GM18517 (cell line): ENCODE measurements around the gene GABPB1.
A peak's percentile ranks its signal among the peaks of the same experiment; 100 is the strongest.

ENCODE experiments used
- ATAC-seq: cut with Tn5 transposase; IDR thresholded peaks from one replicate; pipeline ENCODE4 v1.9.1; 2021; ENCODE audit warnings: mild to moderate bottlenecking, moderate library complexity; ENCODE audit not compliant: unreplicated experiment

Gene GABPB1

DNA sequence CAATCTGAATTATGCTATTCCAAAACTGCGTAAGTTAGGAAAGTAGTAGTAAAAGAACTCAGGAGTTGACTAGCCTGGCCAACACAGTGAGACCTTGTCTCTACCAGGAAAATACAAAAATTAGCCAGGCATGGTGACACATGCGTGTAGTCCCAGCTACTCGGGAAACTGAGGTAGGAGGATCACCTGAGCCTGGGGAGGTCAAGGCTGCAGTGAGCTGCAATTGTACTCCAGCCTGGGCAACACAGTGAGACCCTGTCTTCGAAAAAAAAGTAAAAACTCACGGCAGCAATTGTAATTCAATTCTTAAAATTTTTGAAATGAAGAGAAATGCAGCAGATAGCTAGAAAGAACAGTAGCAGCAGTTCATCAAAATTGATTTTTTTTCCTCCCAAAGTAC lies 9.7 kb downstream of the GABPB1 start:
- ATAC-seq = no peak

DNA sequence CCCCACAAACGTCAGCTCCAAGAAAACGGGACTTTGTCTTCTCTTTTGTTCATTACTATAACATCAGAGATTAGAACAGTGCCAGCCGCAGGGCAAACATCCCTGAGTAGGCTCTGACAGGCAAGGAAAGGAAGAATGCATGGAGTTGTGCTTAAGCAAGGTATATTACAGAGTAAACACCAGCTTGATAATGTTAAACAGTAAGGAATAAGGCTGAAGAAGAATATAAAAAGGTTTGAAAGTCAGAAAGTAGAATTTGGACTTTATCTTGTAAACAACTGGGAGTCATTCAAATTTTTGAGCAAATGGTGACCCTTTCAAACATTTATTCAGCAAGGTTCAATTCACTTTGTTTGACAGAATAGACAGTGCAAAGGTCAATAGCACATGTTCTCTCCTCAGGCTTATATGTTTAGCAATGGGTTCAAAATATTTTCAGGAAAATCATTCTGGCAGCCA lies 11.0 kb downstream of the GABPB1 start:
- no peak for ATAC-seq

DNA sequence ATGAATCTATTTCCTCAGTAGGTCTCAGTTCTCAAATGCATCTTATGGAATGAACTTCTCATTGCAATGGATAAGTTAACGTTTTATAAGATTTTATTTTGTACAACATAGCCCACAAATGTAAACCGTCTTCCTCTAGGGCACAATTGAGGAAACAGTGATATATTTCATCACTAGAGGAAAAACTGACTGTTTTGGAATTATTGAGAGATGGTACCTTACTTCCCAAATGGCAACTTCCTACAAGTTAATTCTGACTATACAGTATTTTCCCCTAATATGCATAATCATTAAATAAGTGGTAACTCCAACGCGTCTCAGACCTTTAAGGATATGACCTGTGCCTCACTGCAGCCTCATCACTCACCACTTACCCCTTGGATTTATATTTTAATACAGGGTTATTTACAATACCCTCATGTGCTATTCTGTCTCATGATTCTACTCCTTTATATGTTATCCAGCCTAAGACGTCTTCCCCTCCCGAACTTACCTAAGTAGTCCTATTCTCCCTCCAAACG lies 13.3 kb downstream of the GABPB1 start:
- ATAC-seq = no peak

DNA sequence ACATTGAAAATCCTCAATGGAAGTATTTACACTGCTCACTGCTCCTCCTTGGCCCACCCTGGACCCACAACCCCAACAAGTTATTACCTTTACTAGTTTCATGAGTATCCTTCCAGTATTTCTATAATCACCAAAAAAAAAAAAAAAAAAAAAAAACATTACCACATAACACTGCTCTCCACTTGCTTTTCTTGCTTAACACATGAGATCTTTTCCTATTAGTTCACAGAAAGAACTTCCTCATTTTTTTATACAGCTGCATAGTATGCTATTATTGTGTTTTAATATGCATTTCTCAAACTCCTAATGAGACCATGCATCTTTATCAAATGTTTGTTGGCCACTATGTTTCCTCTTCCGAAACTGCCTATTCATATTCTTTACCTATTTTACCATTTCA lies 14.6 kb downstream of the GABPB1 start:
- no peak for ATAC-seq

DNA sequence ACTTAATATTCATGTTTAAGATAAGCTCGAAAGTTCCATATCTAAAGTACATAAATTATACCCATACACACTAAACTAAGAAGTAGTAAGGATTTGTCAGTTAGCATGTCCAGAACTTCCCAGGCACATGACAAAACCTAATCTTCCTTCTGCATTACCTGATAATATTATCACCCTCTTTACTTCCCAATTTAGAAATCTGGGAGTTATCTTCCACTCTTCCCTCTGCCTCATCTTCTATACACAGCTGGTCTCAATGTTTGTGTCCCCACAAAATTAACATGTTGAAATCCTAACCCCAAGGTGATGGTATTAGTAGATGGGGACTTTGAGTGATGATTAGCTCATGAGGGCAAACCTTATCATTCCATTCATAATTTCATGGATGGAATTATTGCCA lies 15.3 kb downstream of the GABPB1 start:
- ATAC-seq = no peak

DNA sequence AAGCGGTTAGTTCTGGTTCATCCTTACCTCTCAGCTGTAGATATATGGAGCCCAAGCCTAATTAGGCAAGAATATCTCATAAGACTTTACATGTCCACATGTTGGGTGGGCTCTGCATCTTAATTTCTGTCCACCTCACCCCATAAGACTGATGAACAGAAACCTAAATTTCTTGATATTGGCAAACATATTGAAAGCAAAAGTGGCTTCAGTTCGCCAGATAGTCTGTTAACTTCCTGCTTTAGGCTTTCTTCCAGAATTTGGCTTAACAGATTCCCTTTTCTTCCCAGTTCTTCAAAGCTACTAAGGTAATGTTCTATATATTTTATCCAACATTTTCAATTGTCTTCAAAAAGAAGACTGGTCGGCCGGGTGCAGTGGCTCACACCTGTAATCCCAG lies 19.7 kb downstream of the GABPB1 start:
- no peak for ATAC-seq

DNA sequence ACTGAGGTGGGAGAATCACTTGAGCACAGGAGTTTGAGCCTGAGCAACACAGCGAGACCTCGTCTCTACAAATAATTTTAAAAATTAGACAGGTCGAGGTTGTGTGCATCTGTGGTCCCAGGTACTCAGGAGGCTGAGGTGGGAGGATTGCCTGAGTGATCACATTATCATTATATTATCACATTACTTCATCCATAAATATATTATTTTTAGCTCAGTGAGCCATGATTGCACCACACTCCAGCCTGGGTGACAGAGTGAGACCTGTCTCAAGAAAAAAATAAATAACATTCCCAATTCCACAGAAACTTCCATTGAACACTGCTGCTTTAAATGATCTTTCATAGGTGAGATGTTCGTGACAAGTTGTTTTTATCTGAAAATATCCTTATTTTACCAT lies 21.8 kb downstream of the GABPB1 start:
- ATAC-seq = no peak

DNA sequence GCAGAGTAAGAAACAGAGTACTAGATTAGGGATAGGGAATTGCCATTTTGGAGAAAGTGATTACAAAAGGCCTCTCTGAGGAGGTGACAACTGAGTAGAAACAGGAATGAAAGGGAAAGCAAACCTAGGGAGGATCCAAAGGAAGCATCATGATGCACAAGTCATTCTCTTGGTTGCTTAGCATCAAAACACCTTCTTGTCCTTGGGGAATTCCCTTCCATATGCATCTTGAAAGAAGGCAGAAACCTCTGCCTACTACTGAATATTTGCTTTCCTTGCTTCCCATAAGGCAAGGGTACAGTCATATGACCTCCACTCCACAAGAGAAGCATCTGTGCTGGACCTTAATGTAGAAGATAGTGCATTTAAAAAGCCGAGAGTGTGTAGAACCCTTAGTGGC lies 24.1 kb downstream of the GABPB1 start:
- ATAC-seq = no peak

DNA sequence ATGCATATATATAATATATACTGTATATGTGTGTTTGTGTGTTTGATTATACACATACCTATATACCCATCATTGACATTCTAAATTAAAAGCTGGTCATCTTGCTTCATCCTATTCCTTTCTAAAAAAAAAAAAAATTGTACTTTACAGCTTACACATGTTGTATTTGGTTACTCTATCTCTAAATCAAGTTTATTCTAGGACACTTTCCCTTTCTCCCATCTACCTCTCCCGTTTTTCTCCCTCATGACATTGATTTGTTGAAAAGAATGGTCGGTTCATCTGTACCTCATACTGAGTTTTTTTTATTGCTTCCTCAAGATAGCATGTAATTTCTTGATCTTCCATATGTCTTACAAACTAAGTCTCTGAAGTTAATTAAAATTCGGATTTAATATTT lies 26.9 kb downstream of the GABPB1 start:
- ATAC-seq = no peak

DNA sequence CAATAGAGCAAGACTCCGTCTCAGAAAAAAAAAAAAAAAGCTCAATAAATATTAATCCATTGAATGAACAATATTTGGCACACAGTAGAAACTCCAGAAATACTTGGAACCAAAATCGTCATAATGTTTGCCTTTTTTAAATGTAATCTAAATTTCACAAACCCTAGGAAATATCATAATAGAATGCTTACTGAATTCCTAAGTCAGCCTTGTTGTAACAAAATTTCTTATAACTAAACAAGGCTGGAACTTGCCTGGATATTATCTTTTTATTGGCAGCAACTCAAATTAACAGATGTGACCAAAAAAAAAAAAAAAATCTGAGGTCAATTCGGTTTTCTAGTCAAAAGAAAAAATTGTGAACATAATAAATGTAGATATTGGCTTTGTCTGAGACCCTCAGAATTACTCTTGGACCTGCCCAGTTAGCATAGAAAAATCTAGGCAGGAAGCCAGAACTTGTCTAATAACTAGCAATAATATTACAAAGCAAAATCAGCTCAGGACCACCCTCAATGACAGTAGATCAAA lies 33.3 kb downstream of the GABPB1 start:
- ATAC-seq = no peak

DNA sequence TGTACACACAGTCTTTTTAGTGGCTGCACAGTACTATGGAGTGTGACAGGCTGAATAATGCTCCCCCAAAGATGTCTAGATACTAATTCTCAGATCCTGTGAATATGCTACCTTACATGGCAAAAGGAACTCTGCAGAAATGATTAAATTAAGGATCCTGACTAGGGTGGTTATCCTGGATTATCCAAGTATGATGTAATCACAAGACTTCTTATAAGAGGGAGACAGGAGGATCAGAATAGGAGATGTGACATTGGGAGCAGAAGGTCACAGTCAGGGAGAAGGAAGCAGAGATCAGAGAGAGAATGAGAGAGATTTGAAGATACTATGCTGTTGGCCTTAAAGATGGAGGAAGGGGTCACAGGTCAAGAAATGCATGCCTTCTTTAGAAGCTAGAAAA lies 34.5 kb downstream of the GABPB1 start:
- no peak for ATAC-seq

DNA sequence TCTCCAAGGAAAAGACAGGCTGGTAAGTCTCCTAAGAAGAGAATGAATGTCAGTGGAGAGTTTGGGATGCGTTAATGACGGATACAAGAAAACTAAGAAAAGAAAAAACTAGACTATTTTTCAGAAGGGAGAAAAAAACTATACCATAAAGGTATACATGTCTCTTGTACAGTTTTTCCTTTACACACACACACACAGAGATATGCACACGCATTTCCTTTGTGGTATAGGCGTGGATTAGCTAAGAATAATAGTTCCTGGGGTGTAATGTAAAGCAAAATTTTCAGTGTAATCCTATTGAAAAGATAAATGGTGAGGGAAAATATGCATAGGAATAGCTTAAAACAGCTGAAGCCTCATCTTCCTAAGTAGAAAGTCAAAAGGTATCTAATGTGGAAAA lies 36.3 kb downstream of the GABPB1 start:
- no peak for ATAC-seq

DNA sequence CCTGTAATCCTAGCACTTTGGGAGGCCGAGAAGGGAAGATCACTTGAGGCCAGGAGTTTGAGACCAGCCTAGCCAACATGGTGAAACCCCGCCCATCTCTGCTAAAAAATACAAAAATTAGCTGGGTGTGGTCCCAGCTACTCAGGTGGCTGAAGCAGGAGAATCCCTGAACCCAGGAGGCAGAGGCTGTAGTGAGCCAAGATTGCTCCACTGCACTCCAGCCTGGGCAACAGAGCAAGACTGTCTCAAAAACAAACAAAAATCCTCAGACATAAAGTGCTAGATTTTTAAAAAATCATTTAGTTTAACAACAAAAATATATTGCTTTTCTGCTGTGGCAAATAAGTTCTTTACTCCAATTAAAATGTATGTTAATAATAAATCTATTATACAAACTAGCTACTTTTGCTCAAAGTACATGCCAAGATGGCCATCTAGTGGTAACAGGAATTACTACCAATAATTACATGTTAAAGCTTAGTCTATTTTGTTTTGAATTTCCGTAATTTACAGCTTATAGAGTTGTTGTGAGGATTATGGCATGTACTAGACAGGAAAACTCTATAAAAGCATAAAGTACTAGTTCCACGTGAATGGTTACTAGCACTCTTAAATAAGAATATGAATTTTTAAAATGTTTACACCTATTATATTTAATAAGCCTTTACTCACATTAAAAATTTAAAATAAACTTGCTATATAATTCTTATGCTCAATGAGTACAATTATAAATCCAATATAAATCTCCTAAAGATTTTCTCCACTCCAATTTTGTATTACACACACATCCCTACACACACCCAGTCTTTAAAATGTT lies 39.0 kb downstream of the GABPB1 start:
- ATAC-seq = no peak

DNA sequence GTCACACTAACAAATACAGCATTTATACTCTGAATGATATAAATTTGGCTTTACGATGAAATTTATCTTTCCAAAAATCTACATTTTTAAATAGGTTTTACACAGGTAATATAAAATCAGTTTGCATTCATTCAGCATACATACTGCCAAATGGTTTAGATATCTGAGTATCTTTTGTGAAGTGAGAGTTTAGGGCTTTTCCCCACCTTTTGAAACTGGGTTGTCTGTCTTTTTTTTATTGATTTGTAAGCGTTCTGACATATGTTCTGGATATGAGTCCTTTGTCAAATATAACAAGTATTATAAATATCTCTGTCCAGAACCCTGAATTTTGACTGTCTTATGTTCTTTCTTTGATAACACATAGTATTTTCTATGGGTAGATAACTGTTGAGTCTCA lies 42.4 kb downstream of the GABPB1 start:
- ATAC-seq = no peak

DNA sequence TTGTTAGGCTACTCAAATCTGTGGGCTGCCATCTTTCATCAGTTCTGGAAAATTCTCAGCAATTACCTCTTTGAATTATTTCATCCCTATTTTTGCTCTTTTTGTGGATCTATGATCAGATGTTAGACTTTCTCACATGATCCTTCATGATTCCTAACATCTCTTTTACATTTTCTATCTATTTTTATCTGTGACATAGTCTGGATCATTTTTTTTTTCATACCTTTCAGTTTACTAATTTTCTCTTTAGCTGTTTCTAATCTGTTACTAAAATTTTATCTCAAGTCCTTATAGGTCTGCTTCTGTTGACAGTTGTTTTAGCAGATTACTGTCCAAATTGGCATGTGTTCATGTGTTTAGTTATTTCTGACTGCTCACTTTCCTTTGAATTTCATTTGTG lies 47.2 kb downstream of the GABPB1 start:
- no peak for ATAC-seq

DNA sequence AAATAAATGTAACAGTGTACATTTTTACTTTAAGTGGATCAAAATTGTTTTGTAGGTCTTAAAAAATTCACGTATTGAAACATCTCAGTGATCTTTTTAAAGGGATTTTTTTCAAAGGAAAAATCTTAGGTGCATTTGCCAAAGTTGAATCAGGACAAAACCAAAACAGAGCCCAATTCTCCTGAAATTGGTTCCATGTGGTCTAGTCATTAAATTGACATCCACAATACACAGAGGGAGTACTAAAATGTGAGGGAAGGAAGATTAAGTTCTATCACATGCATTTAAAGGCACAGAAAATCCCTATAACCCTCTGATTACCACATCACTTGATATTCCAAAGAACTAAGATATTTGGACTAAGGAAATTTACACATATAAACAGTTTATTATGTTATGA lies 50.2 kb downstream of the GABPB1 start:
- ATAC-seq = no peak

DNA sequence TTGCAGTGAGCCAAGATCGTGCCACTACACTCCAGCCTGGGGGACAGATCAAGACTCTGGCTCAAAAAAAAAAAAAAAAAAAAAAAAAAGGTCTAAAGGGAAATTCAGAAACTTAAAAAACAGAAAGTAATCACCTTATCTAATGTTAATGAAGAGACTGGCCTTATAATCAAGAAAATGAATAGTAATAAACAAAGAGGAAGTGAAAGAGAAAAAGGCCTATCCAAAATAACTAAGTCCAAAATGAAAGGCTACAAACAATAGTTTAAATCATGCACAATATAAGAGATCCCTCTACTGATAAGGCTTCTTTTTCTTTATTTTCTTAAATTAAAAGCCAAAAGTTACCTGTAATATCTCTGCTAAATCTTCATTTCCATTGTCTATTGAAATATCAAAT lies 52.4 kb downstream of the GABPB1 start:
- peak; percentile 64 for ATAC-seq

DNA sequence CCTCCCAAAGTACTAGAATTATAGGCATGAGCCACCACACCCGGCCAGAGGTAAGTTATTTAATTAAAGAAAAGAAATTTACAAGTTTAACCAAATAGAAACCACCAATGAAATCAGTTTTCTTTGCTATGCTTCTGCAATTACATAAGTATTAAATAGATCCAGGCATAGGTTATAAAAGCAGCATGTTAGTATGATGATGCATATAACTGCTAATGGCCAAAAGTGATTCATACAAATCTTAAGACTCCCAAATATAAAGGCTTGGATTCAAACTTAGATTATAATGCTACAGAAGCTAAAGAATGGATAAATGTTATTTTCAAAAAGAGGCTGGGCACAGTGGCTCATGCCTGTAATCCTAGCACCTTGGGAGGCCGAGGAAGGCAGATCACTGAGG lies 56.7 kb downstream of the GABPB1 start:
- ATAC-seq = no peak

DNA sequence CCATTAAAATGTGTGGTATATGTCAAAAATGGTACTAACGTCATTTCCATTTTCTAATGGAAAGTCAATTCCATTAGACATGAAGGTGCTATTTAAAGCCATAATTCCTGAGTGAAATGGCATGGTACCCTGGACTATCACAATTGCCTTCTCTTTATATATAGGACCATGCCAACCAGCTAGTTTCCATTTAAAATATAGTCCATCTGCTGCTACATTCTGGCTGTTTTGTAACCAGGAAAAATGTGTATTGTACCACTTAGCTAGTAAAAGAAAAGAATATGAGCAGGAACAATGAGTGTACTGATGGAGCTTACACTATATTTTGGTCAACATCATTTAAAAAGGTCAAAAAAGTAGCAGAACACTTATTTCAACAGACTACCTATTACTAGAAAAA lies 59.0 kb downstream of the GABPB1 start:
- ATAC-seq = no peak

DNA sequence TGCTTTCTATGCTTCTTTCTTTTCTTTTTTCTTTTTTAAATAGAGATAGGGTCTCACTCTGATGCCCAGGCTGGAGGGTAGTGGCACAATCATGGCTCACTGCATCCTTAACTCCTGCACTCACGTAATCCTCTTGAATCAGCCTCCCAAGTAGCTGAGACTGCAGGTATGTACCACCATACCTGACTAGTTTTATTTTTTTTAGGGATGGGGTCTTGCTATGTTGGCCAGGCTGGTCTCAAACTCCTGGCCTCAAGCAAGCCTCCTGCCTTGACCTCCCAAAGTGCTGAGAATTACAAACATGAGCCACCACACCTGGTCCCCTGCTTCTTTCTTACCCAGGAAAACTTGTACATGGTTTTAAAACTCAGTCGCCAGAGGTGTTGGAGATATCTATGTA lies 65.2 kb downstream of the GABPB1 start:
- no peak for ATAC-seq

DNA sequence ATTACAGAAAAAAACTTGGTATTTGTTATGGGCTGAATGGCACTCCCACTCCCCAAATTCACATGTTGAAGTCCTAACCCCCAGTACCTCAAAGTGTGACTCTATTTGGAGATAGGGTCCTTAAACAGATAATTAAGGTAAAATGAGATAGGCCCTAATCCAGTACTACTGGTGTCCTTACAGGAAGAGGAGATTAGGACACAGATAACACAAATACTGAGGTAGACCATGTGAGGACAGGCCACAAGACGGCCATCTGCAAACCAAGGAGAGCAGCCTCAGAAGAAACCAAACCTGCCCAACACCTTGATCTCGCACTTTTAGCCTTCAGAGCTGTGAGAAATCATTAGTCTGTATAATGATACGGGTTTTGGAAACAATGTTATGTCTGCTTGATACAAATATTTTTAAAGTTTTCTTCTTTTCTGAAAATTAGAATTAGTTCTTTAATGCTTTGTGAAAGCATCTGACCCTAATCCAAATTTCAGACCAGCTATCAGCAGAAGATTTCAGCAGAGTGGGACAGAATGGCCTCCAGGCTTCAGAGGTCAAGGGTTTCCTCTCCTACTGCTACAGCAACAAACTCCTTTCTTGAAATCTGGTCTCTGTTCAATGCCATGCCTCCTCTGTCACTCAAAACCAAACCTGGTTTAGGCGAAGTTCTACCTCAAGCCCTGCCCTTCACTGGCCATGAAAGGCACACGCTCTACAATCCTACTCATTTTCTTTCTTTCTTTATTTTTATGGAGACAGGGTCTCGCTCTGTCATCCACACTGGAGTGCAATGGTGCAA lies 67.5 kb downstream of the GABPB1 start:
- no peak for ATAC-seq

DNA sequence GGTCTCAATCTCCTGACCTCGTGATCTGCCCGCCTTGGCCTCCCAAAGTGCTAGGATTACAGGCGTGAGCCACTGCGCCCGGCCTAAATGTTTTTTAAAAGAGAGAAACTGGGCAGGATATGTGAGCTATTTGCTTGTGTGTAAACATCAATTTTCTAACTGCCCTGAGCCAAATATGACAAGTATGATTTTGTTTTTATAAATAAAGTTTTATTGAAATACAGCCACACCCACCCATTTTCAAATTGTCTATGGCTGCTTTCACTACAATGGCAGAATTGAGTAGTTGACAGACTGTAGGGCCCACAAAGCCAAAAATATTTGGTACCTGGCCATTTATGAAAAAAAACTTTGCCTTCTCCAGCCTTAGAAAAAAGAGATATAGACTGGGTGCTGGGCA lies 73.6 kb downstream of the GABPB1 start:
- ATAC-seq = no peak
